AG04450 (cell line): ENCODE measurements around the gene RYK. TPM values are rescaled to one million over a fixed set of nuclear protein-coding genes. Genes with fewer than 3 reads are reported as not detected.

ENCODE experiments used
- CTCF ChIA-PET: fragments of 300-600, 350-600 bp; formaldehyde crosslinking; extraction: SDS; loops from one replicate; lab custom pipeline; 2022; ENCODE audit warnings: antibody characterized with exemption, inconsistent platforms; lab: Charles Lee
- POLR2A ChIA-PET: fragments of 350-600 bp; formaldehyde crosslinking; extraction: SDS; loops from one replicate; lab custom pipeline; 2021; ENCODE audit warnings: antibody characterized with exemption, inconsistent platforms; lab: Yijun Ruan, JAX
- DNase-seq: peaks from one replicate; pipeline ENCODE4 v3.0.0-alpha.2; 2011; ENCODE audit warnings: low read depth, low spot score
- H3K27ac ChIP-seq: one replicate; pipeline ENCODE4 v1.5.1; 2012; ENCODE audit warnings: low read depth, low read length, control low read depth
- H3K27me3 ChIP-seq: one replicate; pipeline ENCODE4 v1.6.0; 2012; ENCODE audit warnings: low read length; ENCODE audit not compliant: control insufficient read depth, insufficient read depth
- H3K4me3 ChIP-seq: 2 replicates; pipeline ENCODE4 v1.5.1; 2011; ENCODE audit warnings: mild to moderate bottlenecking, low read depth, low read length, control low read depth
- H3K9me3 ChIP-seq: 2 replicates; pipeline ENCODE4 v1.5.1; 2012; ENCODE audit warnings: low read length; ENCODE audit not compliant: control insufficient read depth, insufficient read depth
- polyA plus RNA-seq: library from polyadenylated mRNA; depleted of rRNA; stranded (reverse); fragments of >200 nt; gene quantifications from 2 replicates; pipeline ENCODE4 v1.2.3, GENCODE V29; 2011
- TF ChIP-seq, protein P1 (sequence below): IDR thresholded peaks from 2 replicates; pipeline ENCODE4 v1.5.1; 2011; ENCODE audit warnings: low read depth, low read length, control low read depth, inconsistent platforms

RYK gene
- polyA plus RNA-seq, 1 experiment: 74.5 TPM

DNA sequence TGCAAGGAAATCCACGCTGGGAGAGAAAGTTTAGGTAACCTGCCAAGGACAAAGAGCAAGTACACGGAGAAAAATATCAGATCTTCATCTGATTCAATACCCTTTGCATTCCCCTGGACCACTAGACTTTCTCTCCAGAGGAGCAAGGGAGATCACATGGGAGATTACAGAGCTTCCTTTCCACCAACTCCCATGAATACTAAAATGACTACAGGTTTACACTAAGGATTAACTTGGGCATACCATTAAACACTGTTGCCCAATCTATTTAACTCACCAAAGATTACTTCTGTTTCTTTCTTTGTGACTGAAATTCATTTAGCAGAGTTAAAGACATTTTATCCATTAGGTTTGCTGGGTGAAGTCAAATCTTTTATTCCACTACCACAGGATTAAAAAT, 71.2 kb downstream of the RYK start:
- POLR2A ChIA-PET: no interaction called here
- TF ChIP-seq, protein P1, sequence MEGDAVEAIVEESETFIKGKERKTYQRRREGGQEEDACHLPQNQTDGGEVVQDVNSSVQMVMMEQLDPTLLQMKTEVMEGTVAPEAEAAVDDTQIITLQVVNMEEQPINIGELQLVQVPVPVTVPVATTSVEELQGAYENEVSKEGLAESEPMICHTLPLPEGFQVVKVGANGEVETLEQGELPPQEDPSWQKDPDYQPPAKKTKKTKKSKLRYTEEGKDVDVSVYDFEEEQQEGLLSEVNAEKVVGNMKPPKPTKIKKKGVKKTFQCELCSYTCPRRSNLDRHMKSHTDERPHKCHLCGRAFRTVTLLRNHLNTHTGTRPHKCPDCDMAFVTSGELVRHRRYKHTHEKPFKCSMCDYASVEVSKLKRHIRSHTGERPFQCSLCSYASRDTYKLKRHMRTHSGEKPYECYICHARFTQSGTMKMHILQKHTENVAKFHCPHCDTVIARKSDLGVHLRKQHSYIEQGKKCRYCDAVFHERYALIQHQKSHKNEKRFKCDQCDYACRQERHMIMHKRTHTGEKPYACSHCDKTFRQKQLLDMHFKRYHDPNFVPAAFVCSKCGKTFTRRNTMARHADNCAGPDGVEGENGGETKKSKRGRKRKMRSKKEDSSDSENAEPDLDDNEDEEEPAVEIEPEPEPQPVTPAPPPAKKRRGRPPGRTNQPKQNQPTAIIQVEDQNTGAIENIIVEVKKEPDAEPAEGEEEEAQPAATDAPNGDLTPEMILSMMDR: no peak
- H3K27ac ChIP-seq: no peak overlapping the region
- no peaks in the 10 kb centered on the region for H3K9me3 ChIP-seq
- CTCF ChIA-PET: interaction anchor here (1.2 to 2.7 kb wide), 3 partner anchors 8 to 249 kb away, joined by 3 to 16 read pairs (median 6); no protein-coding TSS in a partner anchor
- H3K27me3 ChIP-seq: no peaks in the 10 kb centered on the region
- H3K4me3 ChIP-seq: no peak overlapping the region
- DNase-seq: no peak

DNA sequence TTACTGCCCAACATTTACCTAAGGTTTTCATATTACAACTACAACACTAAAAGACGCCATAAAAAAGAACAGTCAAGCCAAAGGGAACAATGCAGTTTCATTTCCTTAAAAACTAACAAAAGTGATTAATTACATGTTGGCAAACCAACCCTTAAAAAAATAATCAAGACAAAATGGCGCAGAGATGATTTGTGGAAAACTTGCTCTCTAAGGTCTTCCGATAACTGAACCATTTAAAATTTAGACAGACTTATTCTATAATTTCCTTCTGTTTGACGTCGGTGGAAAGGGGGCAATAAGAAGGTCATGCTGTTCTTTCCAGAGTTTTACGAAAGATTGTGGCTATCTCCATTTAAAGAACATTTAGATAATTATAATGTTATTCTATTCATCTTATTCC, 87.6 kb downstream of the RYK start:
- ChIA-PET CTCF (no interaction called here), POLR2A (no interaction called here)
- TF ChIP-seq, protein P1: no peak
- no peak overlapping the region for H3K4me3 ChIP-seq
- no peaks in the 10 kb centered on the region for H3K27me3 ChIP-seq
- no peak for DNase-seq
- H3K27ac ChIP-seq: no peak overlapping the region
- no peaks in the 10 kb centered on the region for H3K9me3 ChIP-seq

DNA sequence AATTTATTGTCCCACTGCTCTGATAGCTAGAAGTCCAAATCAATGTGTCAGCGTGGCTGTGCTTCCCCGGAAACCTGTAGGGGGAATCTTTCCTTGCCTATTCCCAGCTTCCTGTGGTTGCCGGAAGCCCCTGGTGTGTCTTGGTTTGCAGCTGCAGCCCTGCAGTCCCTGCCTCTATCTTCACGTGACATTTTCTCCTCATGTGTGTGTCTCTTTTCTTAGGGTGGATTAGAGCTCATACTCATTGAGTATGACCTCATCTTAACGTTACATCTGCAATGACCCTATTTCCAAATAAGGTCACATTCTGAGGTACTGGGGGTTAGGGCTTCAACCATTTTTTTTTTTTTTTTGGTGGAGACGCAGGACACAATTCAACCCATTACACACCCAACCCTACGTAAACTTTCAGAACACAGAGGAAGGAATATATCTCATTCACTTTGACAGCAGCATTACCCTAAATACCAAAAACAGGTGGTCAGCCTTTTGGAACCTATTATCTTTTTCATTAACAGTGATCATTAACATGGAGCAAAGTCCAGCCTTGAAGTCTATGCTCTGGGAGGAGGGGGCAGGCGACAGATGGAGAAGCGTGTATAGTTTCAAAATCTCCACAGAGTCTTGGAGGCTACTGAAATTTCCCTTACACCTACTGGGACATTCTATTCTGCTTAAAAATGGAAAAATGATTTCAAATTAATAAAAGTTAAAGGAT, 88.6 kb downstream of the RYK start:
- no peak for DNase-seq
- Histone ChIP-seq H3K27me3 (no peaks in the 10 kb centered on the region), H3K4me3 (no peak overlapping the region), H3K9me3 (no peaks in the 10 kb centered on the region), H3K27ac (no peak overlapping the region)
- POLR2A ChIA-PET: no interaction called here
- CTCF ChIA-PET: interaction anchor here (0.6 to 1.0 kb wide), 3 partner anchors 49 to 330 kb away, joined by 3 to 5 read pairs (median 3); no protein-coding TSS in a partner anchor
- TF ChIP-seq, protein P1: no peak

DNA sequence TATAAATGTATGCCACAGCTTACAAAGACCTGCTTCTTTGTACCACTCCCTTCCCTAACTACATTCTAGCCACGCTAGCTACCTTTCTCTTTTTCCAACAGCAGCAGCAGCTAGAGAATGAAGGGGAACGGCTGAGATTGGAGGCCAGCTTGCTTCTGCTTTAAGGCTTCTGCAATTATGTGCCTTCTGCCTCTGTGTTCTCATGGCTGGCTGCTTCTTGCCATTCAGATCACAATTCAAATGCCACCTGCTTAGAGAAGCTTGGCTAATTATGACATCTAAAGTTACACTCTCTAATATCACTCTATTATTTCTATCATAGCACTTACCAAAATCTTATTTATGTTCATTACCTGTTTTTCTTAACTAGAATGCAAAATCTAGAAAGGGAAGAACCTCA, 95.2 kb downstream of the RYK start:
- DNase-seq: no peak
- ChIA-PET POLR2A (no interaction called here), CTCF (no interaction called here)
- Histone ChIP-seq H3K27me3 (no peaks in the 10 kb centered on the region), H3K27ac (no peak overlapping the region), H3K4me3 (no peak overlapping the region), H3K9me3 (no peaks in the 10 kb centered on the region)
- TF ChIP-seq, protein P1: no peak

DNA sequence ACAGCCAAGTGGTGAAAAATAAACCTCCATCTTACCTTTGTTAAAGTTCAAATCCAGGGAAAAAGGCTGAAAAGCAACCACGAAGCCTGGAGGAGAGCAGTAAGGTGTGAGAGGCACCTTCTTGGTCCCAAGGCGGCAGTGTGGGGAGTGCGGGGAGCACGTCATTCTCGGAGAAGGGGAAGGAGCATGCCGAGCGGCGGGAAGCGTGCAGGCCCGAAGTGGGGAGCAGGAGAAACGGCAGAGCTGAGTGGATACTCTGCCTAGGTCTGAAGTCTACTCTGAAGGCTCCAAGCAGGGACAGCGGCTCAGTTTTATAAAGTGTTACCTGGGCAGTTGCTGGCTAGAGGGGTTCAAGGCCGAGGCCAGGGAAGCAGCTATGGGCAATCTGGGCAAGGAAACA, 96.9 kb downstream of the RYK start:
- H3K9me3 ChIP-seq: no peaks in the 10 kb centered on the region
- H3K27me3 ChIP-seq: no peaks in the 10 kb centered on the region
- H3K4me3 ChIP-seq: no peak overlapping the region
- CTCF ChIA-PET: no interaction called here
- POLR2A ChIA-PET: no interaction called here
- no peak overlapping the region for H3K27ac ChIP-seq
- TF ChIP-seq, protein P1: no peak
- no peak for DNase-seq
